HG03342 (cell line): Measurements from ENCODE around the gene POPDC3.

Source experiments
- ATAC-seq: cut with Tn5 transposase; IDR thresholded peaks from one replicate; pipeline ENCODE4 v1.9.1; 2021; ENCODE audit warnings: mild to moderate bottlenecking, moderate library complexity; ENCODE audit not compliant: unreplicated experiment

The POPDC3 gene

GRCh38 chr6:105161421-105161820, 18.4 kb downstream of the POPDC3 start:
- ATAC-seq: no peak

- ATAC-seq: no peak
These were observed 26.1 kb downstream of the POPDC3 start for GRCh38 chr6:105153676-105154075.

DNA sequence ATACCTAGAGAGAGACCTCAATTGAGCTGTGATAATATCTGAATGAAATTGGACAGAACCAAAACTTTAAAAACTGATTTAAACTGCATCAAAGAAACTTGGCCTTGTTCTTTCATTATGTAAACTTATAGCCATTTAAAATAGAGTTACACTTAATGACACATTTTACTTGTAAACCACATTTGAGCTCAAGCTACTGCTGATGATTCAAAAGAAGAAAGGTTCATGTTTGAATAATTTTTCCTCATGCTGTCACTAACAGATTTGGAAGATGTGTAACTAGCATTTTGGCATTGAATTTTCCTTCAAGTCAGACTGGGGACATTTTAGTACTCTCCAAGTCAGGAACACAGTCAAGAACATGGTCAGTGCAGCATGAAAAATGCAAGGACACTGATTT, 26.9 kb downstream of the POPDC3 start:
- no peak for ATAC-seq

DNA sequence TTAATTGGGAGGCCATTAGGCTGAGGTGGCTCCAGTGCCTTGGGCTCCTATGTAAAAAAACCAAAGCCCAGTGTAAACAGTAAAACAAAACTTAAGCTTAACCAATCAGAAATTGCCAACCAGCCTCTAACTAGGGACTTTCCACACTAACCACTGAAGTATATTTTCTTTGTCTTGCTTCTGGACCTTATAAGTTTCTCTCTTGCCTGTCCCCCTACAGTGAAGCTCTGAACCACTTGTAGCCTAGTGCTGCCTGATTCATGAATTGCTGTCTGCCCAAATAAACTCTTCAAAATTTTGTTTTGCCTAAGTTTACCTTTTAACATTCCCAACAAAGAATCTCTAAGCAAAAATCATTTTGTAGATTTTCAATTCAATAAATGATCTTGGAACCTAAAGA, 28.2 kb downstream of the POPDC3 start:
- no peak for ATAC-seq

GRCh38 chr6:105138141-105138540, 41.7 kb downstream of the POPDC3 start:
- ATAC-seq: no peak

GRCh38 chr6:105137388-105137787, 42.4 kb downstream of the POPDC3 start:
- no peak for ATAC-seq

DNA sequence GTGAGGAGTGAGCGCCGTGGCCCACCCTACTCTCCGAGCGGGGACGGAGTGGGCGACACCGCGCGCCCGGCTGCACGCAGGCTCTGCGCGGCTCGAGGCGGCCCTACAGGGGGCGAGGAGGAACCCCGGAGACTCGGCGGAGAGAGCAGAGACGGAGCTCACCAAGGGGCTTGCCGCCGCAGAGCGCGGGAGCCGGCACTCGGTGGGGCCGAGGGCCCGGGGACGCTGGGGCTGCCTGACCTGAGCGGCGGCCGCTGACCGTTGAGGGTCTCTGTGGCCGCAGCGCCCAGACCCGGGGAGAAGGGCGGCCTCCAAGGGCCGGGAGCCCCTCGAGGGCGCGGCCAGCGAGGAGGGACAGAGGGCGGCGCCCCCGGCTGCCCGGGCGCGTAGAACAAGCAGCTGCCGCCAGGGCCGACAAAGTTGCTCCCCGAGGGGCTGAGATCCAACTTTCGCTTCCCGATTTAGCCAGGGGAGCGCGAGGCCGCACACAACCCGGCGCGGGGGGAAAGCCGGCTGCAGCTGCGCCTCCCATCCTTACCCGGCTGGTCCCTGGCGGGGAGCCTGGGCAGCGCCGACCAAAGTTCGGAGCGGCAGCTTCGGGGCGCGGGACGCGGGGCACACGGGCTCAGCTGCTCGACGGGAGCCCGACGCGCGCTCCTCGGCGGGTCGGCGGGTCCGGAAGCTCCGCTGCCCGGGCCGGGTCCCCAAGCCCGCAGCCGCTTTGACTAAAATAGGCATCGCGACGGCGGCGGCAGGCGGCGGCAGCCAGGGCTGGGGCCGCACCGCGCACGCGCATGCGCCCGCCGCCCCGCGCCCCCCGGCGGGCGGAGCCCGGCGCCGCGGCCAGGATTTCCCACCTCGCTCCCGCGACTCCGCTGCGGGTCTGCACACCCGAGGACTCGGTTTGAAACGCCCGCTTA, 43.1 kb downstream of the POPDC3 start:
- ATAC-seq: peak; percentile 65

DNA sequence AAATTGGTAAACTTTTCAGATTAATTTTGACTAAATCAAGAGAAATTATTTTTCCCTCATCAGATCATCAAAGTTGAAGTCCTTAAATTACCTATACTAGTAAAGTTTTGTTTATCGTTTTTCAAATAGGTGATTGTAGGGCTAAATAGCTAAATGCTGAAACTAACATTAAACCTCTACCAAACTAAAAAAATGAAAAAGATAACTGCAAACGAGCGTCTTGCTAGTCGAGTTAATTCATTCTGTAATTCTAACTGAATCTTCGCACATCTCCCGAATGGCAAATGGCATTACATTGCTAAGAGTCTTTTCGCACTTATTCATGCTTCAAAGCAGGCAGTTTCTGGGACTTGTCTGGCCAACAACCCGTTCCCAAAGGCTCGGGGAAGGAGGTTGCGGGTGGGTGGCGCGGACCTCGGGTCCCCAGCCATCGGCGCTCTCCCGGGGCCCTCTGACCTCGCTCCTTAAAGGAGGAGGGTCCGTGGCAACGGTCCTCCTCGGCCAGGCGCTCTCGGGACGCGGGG, 43.8 kb downstream of the POPDC3 start:
- ATAC-seq: no peak

GRCh38 chr6:105135056-105135455, 44.8 kb downstream of the POPDC3 start:
- ATAC-seq: no peak

GRCh38 chr6:105122717-105123116, 57.1 kb downstream of the POPDC3 start:
- no peak for ATAC-seq

GRCh38 chr6:105121981-105122380, 57.8 kb downstream of the POPDC3 start:
- ATAC-seq: no peak

DNA sequence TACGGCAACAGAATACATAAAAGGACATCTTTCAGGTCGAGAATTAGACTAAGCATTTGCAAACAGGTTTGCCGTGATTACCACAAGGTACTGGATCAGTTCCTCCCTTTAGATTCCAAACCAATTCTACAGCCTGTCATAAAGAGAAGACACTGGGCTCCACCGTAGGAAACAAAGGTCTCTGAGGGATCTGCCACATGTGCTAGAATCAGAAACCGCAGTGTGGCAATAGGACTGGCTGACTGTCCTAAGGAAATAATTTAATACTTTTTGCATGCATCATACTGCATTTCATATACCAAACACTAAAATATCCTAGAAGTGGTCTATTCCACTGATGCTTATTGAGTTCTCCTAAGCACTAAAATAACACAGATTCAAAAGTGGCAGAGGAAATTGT, 59.2 kb downstream of the POPDC3 start:
- no peak for ATAC-seq

GRCh38 chr6:105116150-105116549, 63.7 kb downstream of the POPDC3 start:
- ATAC-seq: no peak

DNA sequence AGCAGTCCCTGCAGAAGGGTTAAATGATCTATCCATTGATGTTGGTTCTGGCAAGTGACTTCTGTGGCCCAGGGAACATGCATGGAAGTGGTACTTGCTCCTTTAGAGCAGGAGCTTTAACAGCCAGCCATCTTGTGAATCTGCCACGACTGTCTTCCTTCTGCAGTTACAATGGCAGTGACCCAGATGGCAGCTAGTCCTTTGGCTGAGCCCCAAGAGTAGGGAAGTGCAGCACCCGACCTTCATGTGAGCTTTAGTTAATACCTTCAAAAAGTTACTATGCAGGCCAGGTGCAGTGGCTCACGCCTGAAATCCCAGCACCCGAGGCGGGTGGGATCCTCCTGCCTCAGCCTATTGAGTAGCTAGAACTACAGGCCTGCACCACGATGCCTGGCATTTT, 66.4 kb downstream of the POPDC3 start:
- no peak for ATAC-seq

- ATAC-seq: no peak
These were observed 67.2 kb downstream of the POPDC3 start for GRCh38 chr6:105112577-105112976.

DNA sequence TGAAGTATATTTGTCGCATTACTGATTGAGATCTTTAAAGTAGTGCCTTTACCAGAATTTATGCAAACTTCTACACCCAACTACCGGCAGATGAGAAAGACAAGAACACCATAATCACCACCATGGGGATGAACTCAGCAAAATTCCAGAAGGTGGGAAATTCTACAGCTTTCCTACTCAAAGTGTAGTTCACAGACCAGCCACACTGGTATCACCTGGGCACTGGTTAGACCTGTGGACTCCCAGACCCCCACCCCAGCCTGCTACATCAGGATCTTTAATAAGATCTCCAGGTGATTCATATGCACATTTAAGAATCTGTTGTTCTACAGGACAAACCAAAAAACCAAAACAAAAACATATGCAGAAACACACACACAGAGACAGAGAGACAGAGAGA, 67.9 kb downstream of the POPDC3 start:
- no peak for ATAC-seq

- ATAC-seq: no peak
These were observed 68.7 kb downstream of the POPDC3 start for GRCh38 chr6:105111105-105111504.

DNA sequence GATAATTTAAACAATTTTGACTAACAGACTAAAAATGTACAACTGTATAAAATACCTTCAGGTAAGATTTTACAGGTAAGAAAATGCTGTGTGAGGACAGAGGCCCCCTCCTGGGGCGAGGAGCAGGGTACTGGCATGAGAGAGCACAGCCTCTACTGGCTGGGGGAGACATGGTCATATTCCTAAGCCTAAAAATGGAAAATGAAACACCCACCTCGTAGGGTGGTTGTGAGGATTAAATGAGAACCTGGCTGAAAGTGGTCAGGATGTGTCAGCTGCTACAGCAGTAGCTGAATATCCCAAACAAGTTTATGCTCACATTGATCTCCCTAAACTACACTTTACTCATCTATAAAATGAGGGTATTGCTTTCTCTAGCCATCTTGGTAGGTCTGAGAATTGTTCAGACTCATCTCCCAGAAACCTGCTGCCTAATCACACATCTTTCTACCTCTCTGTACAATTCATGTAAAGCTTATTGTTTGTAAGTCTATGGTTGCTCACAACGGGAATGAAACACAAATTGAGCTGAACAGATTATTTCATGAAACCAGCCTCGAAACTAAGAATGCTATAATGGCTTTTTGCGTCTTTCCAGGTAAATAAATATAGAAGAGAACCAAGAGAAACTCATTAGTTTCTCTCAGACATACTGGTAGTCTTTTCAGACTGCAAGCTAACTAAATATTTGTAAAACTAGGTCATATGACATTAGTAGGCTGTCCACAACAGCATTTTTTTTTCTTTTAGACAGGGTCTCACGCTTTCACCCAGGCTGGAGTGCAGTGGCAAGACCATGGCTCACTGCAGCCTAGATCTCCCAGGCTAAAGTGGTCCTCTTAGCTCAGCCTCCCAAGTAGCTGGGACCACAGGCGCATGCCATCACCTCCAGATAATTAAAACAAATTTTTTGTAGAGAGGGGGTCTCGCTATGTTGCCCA, 69.6 kb downstream of the POPDC3 start:
- no peak for ATAC-seq

DNA sequence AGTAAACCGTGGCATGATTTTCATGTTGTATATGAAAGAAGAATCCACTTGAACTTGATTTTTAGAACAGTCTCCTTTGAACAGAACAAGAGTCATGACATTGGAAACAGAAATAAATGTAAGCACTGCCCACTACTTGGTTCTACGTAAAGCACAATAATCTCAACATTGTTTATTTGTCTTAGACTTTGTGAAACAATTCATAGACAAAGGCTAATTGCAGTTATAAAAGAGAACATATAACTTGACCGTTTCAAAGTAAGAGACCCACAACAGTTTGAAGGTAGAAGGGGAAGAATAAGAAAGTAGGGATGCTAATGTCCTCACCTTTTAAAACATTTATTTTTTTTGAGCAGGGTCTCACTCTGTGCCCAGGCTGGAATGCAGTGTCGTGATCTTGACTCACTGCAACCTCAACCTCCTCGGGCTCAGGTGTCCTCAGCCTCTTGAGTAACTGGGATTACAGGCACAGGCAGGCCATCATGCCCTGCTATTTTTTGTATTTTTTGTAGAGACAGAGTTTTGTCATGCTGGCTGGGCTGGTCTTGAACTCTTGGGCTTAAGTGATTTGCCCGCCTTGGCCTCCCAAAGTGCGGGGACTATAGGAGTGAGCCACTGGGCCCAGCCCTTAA, 71.1 kb downstream of the POPDC3 start:
- ATAC-seq: no peak
